ENCODE measurements around the gene ZNF775.
A peak's percentile ranks its signal among the peaks of the same experiment; 100 is the strongest.
"Not testable (repeated sequence)": the region's sequence is repeated elsewhere in the genome, so short reads cannot be mapped to it uniquely, and the experiment has no call there.

ZNF775 gene

DNA sequence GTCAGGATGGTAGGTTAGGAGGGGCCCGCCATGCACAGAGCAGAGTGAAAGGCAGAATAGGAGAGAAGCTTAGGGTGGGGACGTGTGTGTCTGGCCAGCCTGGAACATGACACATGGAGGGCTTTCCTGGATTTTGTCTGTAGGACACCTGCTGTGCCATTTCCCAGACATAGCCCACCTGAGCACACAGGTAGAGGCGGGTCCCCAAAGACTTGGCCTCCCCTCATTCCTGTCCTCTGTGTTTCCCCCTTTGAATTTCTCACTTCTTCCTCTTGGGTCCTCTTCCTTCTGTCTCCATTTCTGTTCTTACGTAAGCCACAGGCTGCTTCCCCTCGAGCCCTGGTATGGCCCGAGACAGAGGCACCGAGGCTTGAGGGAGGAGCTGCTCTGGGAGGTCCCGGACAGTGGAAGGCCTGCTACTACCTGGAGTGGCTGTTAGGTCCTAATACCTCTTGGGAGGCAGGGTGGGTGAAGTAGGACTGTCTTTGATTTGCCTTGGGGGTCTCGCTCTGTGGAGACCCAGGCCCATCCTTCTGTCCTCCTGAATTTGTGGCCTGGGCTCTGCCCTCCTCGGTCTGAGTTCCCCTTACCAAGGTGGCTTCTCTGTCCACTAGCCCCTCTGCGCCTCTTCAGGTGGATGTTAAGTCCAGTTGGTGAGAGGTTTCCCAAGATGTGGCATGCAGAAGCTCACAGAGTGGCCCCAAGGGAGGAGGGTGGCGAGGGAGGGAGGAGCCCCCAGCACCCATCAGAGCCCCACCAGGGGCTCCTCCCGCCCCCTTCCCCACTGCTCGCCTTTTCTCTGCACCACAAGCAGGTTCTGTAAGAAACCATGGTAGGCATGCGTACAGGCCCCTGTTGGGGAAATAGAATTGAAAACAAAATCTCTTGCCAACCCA is 5.5 kb downstream of the ZNF775 start:
- TF ChIP-seq CTCF (IDR thresholded peaks at IDR 0.05), result no peak
- Histone ChIP-seq H3K27ac (peak overlapping the region; percentile 71), H3K9me3 (no peaks in the 10 kb centered on the region), H3K36me3 (no peaks in the 10 kb centered on the region), H3K4me3 (ENCODE audit: low read depth in 1 of 2, low read length in 1 of 2) (peak overlapping the region; percentile 19 to 26), H3K4me1 (ENCODE audit: control insufficient read depth in 1 of 2, insufficient read depth in 1 of 2, low read depth in 1 of 2, low read length in 1 of 2) (peaks cover 47 to 52% of the 10 kb centered on the region in 2 experiments), H3K27me3 (no peaks in the 10 kb centered on the region)

GRCh38 chr7:150385302-150385723 is 6.2 kb downstream of the ZNF775 start:
- H3K4me1 ChIP-seq (ENCODE audit: control insufficient read depth in 1 of 2, insufficient read depth in 1 of 2, low read depth in 1 of 2, low read length in 1 of 2), result peaks cover 40 to 46% of the 10 kb centered on the region in 2 experiments

GRCh38 chr7:150385884-150386283 is 6.8 kb downstream of the ZNF775 start:
- H3K9me3 ChIP-seq; H3K36me3 ChIP-seq; H3K27me3 ChIP-seq; H3K4me3 ChIP-seq (ENCODE audit: low read depth in 1 of 2, low read length in 1 of 2): not testable (repeated sequence)
- Histone ChIP-seq H3K4me1 (ENCODE audit: control insufficient read depth in 1 of 2, insufficient read depth in 1 of 2, low read depth in 1 of 2, low read length in 1 of 2) (peaks cover 35 to 40% of the 10 kb centered on the region in 2 experiments), H3K27ac (peak overlapping the region; percentile 71)

More at GRCh38 chr7:150385302-150385723, 6.2 kb downstream of the ZNF775 start:
- no peak for TF ChIP-seq CTCF (IDR thresholded peaks at IDR 0.05)
- H3K36me3 ChIP-seq, result no peaks in the 10 kb centered on the region
- H3K27me3 ChIP-seq, result no peaks in the 10 kb centered on the region
- H3K27ac ChIP-seq, result peak overlapping the region; percentile 71
- H3K4me3 ChIP-seq (ENCODE audit: low read depth in 1 of 2, low read length in 1 of 2), result peak overlapping the region; percentile 19 to 26
- H3K9me3 ChIP-seq, result no peaks in the 10 kb centered on the region

DNA sequence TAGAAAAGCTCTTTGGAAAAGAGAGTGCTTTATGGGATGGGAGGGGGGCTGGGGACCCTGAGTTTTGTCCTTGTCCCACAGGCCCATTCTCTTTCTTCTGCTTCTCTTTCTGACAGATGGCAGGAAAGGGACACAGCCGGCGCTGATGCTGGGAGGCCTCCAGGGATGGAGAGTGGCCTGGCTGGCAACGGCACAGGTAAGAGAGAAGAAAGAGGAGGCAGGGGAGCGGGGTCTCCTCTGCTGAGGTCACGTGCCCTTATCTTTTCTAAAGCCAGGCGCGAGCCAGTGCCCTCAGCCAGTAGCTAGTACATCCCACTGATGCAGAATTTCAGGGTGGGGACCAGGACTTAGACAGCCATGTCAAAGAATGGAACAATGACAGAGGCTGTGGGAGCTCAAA is 9.2 kb downstream of the ZNF775 start:
- Histone ChIP-seq H3K36me3 (no peaks in the 10 kb centered on the region), H3K27me3 (no peaks in the 10 kb centered on the region), H3K4me1 (ENCODE audit: control insufficient read depth in 1 of 2, insufficient read depth in 1 of 2, low read depth in 1 of 2, low read length in 1 of 2) (peaks cover 29 to 36% of the 10 kb centered on the region in 2 experiments), H3K9me3 (no peaks in the 10 kb centered on the region), H3K27ac (no peak overlapping the region), H3K4me3 (ENCODE audit: low read depth in 1 of 2, low read length in 1 of 2) (no peak overlapping the region)
- TF ChIP-seq CTCF (IDR thresholded peaks at IDR 0.05), result no peak

GRCh38 chr7:150388709-150389531 is 9.8 kb downstream of the ZNF775 start:
- Histone ChIP-seq H3K4me3 (ENCODE audit: low read depth in 1 of 2, low read length in 1 of 2) (no peak overlapping the region), H3K4me1 (ENCODE audit: control insufficient read depth in 1 of 2, insufficient read depth in 1 of 2, low read depth in 1 of 2, low read length in 1 of 2) (peaks cover 23 to 29% of the 10 kb centered on the region in 2 experiments), H3K36me3 (no peaks in the 10 kb centered on the region), H3K27ac (no peak overlapping the region), H3K9me3 (no peaks in the 10 kb centered on the region), H3K27me3 (no peaks in the 10 kb centered on the region)
- TF ChIP-seq CTCF (IDR thresholded peaks at IDR 0.05), result peak; percentile 41

GRCh38 chr7:150389532-150389816 is 10.3 kb downstream of the ZNF775 start:
- Histone ChIP-seq H3K27me3 (no peaks in the 10 kb centered on the region), H3K9me3 (no peaks in the 10 kb centered on the region), H3K4me3 (ENCODE audit: low read depth in 1 of 2, low read length in 1 of 2) (no peak overlapping the region), H3K36me3 (no peaks in the 10 kb centered on the region), H3K27ac (no peak overlapping the region), H3K4me1 (ENCODE audit: control insufficient read depth in 1 of 2, insufficient read depth in 1 of 2, low read depth in 1 of 2, low read length in 1 of 2) (peaks cover 17 to 24% of the 10 kb centered on the region in 2 experiments)
- TF ChIP-seq CTCF (IDR thresholded peaks at IDR 0.05), result no peak

Measured in neutrophil (primary cell).